HG03139 (cell line): ENCODE measurements around the gene SPATC1L.
"Not testable (repeated sequence)": the region's sequence is repeated elsewhere in the genome, so short reads cannot be mapped to it uniquely, and the experiment has no call there.

ENCODE experiments used
- ATAC-seq: cut with Tn5 transposase; IDR thresholded peaks from one replicate; pipeline ENCODE4 v1.9.1; 2021; ENCODE audit not compliant: unreplicated experiment

SPATC1L gene

DNA sequence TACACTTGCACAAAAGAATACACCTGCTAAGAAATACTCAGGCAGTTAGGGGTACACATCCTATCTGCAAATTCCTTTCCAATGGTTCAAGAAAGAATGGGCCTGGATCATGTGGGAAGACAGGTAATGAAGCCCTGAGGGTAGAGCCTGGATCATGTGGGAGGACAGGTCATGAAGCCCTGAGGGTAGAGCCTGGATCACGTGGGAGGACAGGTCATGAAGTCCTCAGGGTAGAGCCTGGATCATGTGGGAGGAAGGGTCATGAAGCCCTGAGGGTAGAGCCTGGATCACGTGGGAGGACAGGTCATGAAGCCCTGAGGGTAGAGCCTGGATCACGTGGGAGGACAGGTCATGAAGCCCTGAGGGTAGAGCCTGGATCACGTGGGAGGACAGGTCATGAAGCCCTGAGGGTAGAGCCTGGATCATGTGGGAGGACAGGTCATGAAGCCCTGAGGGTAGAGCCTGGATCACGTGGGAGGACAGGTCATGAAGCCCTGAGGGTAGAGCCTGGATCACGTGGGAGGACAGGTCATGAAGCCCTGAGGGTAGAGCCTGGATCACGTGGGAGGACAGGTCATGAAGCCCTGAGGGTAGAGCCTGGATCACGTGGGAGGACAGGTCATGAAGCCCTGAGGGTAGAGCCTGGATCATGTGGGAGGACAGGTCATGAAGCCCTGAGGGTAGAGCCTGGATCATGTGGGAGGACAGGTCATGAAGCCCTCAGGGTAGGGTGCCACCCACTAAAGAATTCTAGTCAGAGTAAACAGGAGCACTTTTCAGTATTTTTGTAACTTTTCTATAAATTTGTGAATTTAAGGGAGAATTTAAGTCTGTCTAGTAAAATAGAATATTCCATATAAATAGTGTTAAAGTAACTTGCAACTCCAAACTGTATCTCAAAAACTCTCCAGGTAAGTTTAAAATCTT, 16.9 kb upstream of the SPATC1L start:
- not testable (repeated sequence) for ATAC-seq

DNA sequence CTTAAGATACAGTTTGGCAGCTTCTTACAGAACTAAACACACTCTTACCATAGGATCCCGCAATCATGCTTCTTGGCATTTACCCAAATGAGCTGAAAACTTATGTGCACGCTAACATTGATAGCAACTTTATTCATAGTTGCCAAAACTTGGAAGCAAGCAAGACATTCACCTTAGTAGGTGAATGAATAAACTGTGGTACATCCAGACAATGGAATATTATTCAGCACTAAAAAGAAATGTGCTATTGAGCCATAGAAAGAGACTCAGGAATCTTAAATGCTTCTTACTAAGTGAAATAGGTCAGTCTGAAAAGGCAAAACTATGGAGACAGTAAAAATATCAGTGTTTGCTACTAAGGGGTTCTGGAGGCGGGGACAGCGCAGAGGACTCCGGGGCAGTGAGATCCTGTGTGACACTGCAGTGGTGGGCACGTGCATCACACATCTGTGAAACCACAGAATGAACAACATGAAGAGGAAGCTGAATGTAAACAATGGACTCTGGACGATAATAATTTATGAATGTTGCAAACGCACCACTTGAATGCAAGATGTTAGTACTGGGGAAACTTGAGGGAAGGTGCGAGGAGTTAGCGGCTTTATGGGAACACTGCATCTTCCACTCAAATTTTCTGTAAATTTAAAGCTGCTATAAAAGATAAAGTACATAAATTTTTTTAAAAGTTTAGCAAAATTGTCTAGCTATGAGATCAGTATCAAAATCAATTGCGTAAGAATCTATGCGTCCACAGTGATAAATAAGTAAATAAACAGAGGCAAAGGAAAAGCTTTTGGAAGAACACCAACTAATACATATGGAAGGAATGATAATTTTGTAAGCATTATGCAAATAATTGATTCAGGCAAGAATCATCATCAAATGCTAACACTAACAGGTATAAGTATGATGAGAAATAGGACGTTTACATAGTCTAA, 15.4 kb upstream of the SPATC1L start:
- ATAC-seq: no peak

DNA sequence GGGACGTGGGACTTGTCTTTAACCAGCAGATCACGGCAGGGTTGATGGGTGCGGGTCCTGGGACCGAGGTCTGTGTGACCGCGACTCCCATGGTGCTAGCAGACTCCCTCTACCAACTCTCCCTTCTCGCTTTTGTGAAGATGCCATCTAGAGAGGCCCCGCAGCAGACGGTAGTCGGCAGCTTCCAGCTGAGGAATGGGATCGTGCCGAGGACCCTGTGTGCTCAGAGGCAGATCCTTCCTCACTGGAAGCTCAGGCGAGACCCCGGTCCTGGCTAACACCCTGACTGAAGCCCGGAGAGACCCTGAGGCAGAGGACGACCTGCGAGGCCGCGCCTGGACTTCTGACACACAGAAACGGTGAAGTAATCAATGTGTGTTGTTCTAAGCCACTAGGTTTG, 12.5 kb upstream of the SPATC1L start:
- no peak for ATAC-seq

- no peak for ATAC-seq
Measured at GRCh38 chr21:46195595-46196195, 11.4 kb upstream of the SPATC1L start.

GRCh38 chr21:46194374-46195334, 10.4 kb upstream of the SPATC1L start:
- no peak for ATAC-seq

DNA sequence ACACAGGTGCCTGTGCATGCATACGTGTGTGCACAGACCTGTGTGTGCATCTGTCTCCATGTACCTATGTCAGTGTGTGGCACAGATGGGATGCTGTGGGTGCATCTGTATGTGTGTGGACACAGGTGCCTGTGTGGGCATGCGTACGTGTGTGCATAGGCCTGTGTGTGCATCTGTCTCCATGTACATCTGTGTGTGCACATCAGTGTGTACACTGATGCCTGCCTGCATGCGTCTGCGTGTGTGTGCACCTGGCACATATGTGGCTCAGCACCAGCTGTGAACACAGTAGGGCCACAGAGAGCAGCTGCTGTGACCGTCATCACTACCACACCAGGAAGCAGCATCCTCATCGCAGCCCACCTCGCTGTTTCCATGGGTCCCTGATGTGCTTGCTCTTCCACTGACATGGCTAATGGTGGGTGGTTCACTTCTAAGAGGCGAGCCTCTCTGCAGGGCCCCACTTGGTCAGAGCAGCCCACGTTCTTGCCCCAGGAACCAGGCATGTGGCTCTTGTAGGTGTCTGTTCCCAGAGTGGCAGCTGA, 9.6 kb upstream of the SPATC1L start:
- ATAC-seq: no peak

GRCh38 chr21:46191686-46192575, 7.7 kb upstream of the SPATC1L start:
- ATAC-seq: no peak

DNA sequence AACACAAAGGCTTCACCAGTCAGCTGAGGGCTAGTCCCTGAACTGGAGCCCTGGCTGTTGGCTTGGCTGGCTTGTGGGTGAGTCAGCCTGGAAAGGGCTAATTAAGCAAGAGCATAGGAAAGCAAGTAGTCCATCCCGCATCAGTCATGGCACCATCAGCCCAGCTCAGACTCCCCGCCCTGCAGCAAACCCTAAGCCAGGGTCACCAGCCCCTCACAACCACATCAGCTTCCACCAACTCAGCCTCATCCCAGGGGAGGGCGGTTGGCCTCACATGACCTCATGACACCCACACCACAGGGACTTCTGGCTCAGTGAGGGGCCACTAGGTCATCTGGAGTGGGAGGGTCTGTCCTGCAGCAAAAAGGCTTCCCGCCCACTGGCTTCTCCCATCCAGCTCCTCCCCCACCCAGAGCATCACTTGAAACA, 7.0 kb upstream of the SPATC1L start:
- ATAC-seq: no peak

DNA sequence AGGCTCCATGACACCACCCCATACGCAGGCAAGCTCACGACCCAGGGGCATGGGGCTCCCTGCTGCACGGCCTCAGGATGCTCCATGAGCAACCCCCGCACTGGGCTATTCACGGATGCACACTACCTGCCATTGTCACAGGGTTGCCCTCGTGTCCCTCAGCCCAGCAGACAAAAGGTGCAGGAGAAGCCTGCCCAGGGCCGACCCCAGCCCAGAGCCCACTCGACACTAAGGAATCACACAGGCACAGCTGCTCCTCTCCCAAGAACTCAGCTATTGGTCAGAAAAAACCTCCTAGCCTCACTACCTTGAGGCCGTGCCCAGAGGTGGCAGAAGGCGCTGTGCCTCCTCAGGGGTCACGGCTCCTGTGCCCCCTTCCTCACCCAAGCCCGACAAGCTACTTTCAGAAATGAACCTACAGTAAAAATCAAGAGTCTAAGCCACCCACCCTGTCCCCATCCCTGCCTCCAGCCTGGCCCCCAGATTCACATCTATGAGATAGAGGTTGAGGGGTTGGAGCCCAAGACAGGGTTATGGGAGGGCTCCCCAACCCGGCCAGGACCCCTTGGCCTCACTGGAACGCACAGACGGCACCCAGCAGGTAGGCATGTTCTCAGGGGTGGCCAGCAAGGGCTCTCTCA, 6.4 kb upstream of the SPATC1L start:
- ATAC-seq: no peak

GRCh38 chr21:46189959-46190490, 5.8 kb upstream of the SPATC1L start:
- ATAC-seq: no peak

GRCh38 chr21:46189213-46189958, 5.1 kb upstream of the SPATC1L start:
- ATAC-seq: no peak

DNA sequence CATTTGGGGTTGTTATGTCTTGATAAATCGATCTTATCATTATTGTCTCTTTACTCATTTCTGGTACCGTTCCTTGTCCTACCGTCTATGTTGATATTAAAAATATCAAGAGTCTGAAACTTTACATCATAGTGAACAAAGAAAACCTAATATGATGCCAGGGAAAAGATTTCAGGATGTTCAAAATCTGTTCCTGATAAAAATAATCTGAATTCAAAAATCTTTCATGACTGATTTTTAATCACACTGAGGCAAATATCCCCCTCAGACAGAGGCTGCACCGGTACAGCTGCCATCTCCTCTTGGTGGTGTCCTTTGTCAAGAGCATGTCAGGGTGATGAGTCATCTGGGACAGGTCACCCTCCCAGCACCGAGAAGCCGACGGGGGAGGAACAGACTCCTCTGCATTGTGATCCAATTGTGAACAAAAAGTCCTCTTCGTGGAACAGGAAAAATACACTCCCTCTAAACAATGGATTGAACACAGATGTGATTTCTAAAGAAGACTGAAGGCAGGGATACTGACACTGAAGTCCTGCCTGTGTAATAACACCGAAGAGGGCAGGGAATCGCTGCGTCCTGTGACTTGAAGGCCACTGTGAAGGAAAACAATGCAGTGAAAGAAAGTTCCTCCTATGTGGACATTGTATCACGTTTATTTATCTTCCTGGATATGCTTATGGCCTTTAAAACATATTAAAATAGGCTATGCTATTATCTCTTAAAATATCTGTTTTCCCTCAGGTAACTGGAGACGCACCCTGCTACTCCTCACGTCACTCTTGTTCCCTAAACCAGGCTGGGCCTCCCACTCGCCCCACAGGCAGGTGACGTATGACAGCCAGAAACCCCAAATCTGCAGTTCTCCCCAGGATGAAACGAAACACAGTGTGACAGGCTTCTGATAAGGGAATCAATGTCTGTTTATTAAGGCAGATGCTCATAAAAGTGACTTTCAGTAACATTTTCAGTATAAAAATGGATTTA, 4.3 kb upstream of the SPATC1L start:
- ATAC-seq: no peak

GRCh38 chr21:46187814-46188213, 3.6 kb upstream of the SPATC1L start:
- ATAC-seq: no peak

- ATAC-seq: no peak
Measured at GRCh38 chr21:46187261-46187660, 3.0 kb upstream of the SPATC1L start.

DNA sequence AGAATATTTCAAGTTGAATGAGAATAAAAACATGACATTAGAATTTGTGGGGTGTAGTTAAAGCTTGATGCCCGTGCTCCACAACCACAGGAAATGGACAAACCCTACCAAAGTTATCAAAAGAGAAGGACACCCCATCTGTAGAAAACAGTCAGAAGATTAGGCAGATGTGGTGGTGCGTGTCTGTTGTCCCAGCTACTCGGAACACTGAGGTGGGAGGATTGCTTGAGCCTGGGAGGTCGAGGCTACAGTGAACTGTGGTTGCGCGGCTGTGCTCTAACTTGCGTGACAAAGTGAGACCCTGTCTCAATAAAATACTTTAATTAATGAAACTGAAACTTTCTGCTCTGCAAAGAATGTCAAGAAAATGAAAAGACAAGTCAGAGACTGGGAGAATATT, 1.5 kb upstream of the SPATC1L start:
- ATAC-seq: no peak
